Measurements from ENCODE around the gene RAD51D.

The RAD51D gene

GRCh38 chr17:35062308-35062707 lies 57.4 kb downstream of the RAD51D start:
- no peak for DNase-seq (ENCODE audit: low read depth)
- no peak overlapping the region for H3K9ac ChIP-seq (ENCODE audit: low read length)
- peaks cover 18% of the 10 kb centered on the region for H3K4me1 ChIP-seq (ENCODE audit: control insufficient read depth, insufficient read depth, low read length)
- H3K4me3 ChIP-seq (ENCODE audit: low read length) = no peak overlapping the region
- no peaks in the 10 kb centered on the region for H3K36me3 ChIP-seq (ENCODE audit: control insufficient read depth, insufficient read depth, low read length, severe bottlenecking)
- H3K27me3 ChIP-seq (replicated peaks; ENCODE audit: control insufficient read depth, insufficient read depth, low read length) = no peaks in the 10 kb centered on the region
- no peaks in the 10 kb centered on the region for H3K9me3 ChIP-seq (ENCODE audit: control insufficient read depth, low read length)

GRCh38 chr17:35057332-35057915 lies 62.2 kb downstream of the RAD51D start:
- H3K9ac ChIP-seq (ENCODE audit: low read length) = no peak overlapping the region
- DNase-seq (ENCODE audit: low read depth) = no peak
- no peaks in the 10 kb centered on the region for H3K9me3 ChIP-seq (ENCODE audit: control insufficient read depth, low read length)
- no peaks in the 10 kb centered on the region for H3K4me1 ChIP-seq (ENCODE audit: control insufficient read depth, insufficient read depth, low read length)
- H3K27me3 ChIP-seq (replicated peaks; ENCODE audit: control insufficient read depth, insufficient read depth, low read length) = no peaks in the 10 kb centered on the region
- no peak overlapping the region for H3K4me3 ChIP-seq (ENCODE audit: low read length)
- no peaks in the 10 kb centered on the region for H3K36me3 ChIP-seq (ENCODE audit: control insufficient read depth, insufficient read depth, low read length, severe bottlenecking)

GRCh38 chr17:35056013-35056412 lies 63.6 kb downstream of the RAD51D start:
- no peak for DNase-seq (ENCODE audit: low read depth)
- H3K36me3 ChIP-seq (ENCODE audit: control insufficient read depth, insufficient read depth, low read length, severe bottlenecking) = no peaks in the 10 kb centered on the region
- H3K9me3 ChIP-seq (ENCODE audit: control insufficient read depth, low read length) = no peaks in the 10 kb centered on the region
- H3K9ac ChIP-seq (ENCODE audit: low read length) = no peak overlapping the region
- no peak overlapping the region for H3K4me3 ChIP-seq (ENCODE audit: low read length)
- peaks cover 6% of the 10 kb centered on the region for H3K4me1 ChIP-seq (ENCODE audit: control insufficient read depth, insufficient read depth, low read length)
- no peaks in the 10 kb centered on the region for H3K27me3 ChIP-seq (replicated peaks; ENCODE audit: control insufficient read depth, insufficient read depth, low read length)

DNA sequence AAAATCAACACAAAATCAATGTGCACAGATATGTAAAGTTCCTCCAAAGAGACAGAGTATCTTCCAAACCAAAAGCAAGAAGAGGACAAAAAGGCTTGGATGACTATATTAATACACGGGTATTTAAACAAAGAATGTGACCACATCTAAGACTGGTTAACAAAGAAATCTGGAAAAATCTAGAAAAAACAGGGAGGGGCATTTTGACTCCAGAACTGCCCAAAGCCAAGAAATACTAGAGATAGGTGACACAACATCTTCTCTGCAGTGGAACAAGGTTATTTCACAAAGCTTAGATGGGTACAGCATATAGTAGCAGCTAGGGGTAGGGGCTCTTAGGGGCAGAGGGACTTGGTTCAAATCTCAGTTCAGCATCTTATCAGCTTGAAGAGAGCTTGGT lies 66.5 kb downstream of the RAD51D start:
- H3K4me3 ChIP-seq (ENCODE audit: low read length) = no peak overlapping the region
- DNase-seq (ENCODE audit: low read depth) = no peak
- H3K36me3 ChIP-seq (ENCODE audit: control insufficient read depth, insufficient read depth, low read length, severe bottlenecking) = no peaks in the 10 kb centered on the region
- peaks cover 6% of the 10 kb centered on the region for H3K4me1 ChIP-seq (ENCODE audit: control insufficient read depth, insufficient read depth, low read length)
- H3K9ac ChIP-seq (ENCODE audit: low read length) = no peak overlapping the region
- no peaks in the 10 kb centered on the region for H3K9me3 ChIP-seq (ENCODE audit: control insufficient read depth, low read length)
- H3K27me3 ChIP-seq (replicated peaks; ENCODE audit: control insufficient read depth, insufficient read depth, low read length) = no peaks in the 10 kb centered on the region

DNA sequence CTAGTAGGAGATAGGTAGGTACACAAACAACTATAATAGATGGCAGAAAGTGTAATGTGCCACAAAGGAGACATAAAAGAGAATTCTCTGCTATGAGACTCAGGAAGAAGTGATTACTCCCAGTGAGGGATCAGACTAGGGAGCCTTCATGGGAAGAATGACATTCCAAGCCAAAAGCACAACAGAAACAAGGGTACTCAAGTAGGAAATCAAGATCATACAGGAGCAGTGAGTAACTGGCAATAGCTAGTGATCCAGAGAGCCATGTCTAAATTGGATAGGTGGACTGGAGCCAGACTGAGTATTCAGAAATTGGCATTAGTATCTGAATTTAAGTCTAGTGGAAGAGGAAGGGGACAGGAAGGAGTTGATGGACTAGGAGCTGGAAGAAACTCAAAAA lies 66.9 kb downstream of the RAD51D start:
- Histone ChIP-seq H3K9me3 (ENCODE audit: control insufficient read depth, low read length) (no peaks in the 10 kb centered on the region), H3K4me1 (ENCODE audit: control insufficient read depth, insufficient read depth, low read length) (peaks cover 6% of the 10 kb centered on the region), H3K9ac (ENCODE audit: low read length) (no peak overlapping the region), H3K4me3 (ENCODE audit: low read length) (no peak overlapping the region), H3K27me3 (replicated peaks; ENCODE audit: control insufficient read depth, insufficient read depth, low read length) (no peaks in the 10 kb centered on the region), H3K36me3 (ENCODE audit: control insufficient read depth, insufficient read depth, low read length, severe bottlenecking) (no peaks in the 10 kb centered on the region)
- no peak for DNase-seq (ENCODE audit: low read depth)

GRCh38 chr17:35052241-35052610 lies 67.4 kb downstream of the RAD51D start:
- DNase-seq (ENCODE audit: low read depth) = no peak
- Histone ChIP-seq H3K4me1 (ENCODE audit: control insufficient read depth, insufficient read depth, low read length) (peaks cover 6% of the 10 kb centered on the region), H3K4me3 (ENCODE audit: low read length) (no peak overlapping the region), H3K9ac (ENCODE audit: low read length) (no peak overlapping the region), H3K27me3 (replicated peaks; ENCODE audit: control insufficient read depth, insufficient read depth, low read length) (no peaks in the 10 kb centered on the region), H3K9me3 (ENCODE audit: control insufficient read depth, low read length) (no peaks in the 10 kb centered on the region), H3K36me3 (ENCODE audit: control insufficient read depth, insufficient read depth, low read length, severe bottlenecking) (no peaks in the 10 kb centered on the region)

DNA sequence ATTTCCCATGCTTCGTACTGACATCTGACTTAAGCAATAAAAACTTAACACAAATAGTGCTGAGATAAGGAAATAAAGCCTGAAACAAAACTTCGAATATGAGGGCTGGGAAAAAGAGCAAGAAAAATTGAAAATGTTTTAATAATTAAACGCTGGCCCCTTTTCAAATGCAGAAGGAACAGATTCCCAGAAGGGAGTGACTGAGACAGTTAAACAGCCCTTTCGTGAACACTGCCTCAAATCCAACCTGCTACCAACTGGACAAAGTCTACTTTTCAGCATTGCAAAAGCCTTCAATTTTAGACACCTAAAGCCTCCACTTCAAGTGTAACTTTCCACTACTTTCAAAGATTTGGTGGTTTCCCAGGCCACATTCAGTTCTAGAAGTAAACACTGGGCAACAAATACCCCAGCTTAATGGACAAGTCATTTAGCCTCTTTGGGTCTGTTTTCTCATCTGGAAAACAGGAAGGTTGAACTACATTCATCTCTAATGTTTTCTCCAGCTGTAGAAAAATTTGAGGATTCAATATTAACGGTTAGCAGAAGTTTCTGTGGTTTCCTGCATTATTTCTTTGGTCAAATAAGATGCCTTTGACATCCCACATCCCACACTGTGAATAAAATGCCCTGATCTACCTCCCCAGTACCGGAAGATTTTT lies 68.0 kb downstream of the RAD51D start:
- H3K9ac ChIP-seq (ENCODE audit: low read length) = no peak overlapping the region
- DNase-seq (ENCODE audit: low read depth) = no peak
- H3K9me3 ChIP-seq (ENCODE audit: control insufficient read depth, low read length) = no peaks in the 10 kb centered on the region
- no peaks in the 10 kb centered on the region for H3K27me3 ChIP-seq (replicated peaks; ENCODE audit: control insufficient read depth, insufficient read depth, low read length)
- peak overlapping the region; percentile 11 for H3K4me3 ChIP-seq (ENCODE audit: low read length)
- H3K36me3 ChIP-seq (ENCODE audit: control insufficient read depth, insufficient read depth, low read length, severe bottlenecking) = no peaks in the 10 kb centered on the region
- H3K4me1 ChIP-seq (ENCODE audit: control insufficient read depth, insufficient read depth, low read length) = peaks cover 6% of the 10 kb centered on the region

- H3K27me3 ChIP-seq (replicated peaks; ENCODE audit: control insufficient read depth, insufficient read depth, low read length) = no peaks in the 10 kb centered on the region
- H3K36me3 ChIP-seq (ENCODE audit: control insufficient read depth, insufficient read depth, low read length, severe bottlenecking) = no peaks in the 10 kb centered on the region
- peaks cover 11% of the 10 kb centered on the region for H3K4me1 ChIP-seq (ENCODE audit: control insufficient read depth, insufficient read depth, low read length)
- DNase-seq (ENCODE audit: low read depth) = no peak
- peak overlapping the region; percentile 11 for H3K4me3 ChIP-seq (ENCODE audit: low read length)
- H3K9ac ChIP-seq (ENCODE audit: low read length) = no peak overlapping the region
- H3K9me3 ChIP-seq (ENCODE audit: control insufficient read depth, low read length) = no peaks in the 10 kb centered on the region
Measured at GRCh38 chr17:35051183-35051578, 68.5 kb downstream of the RAD51D start.

DNA sequence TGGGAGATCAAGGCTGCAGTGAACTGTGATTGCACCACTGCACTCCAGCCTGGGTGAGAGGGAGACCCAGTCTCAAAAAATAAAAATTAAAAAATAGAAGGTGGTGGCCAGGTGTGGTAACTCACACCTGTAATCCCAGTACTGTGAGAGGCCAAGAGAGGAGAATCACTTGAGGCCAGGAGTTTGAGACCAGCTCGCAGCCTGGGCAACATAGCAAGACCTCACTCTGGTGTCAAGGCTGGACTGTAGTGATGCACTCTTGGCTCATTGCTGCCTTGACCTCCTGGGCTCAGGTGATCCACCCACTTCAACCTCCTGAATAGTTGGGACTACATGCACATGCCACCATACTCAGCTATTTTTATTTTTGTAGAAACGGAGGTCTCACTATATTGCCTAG lies 69.5 kb downstream of the RAD51D start:
- H3K9me3 ChIP-seq (ENCODE audit: control insufficient read depth, low read length) = no peaks in the 10 kb centered on the region
- no peak overlapping the region for H3K4me3 ChIP-seq (ENCODE audit: low read length)
- H3K36me3 ChIP-seq (ENCODE audit: control insufficient read depth, insufficient read depth, low read length, severe bottlenecking) = no peaks in the 10 kb centered on the region
- DNase-seq (ENCODE audit: low read depth) = no peak
- peaks cover 11% of the 10 kb centered on the region for H3K4me1 ChIP-seq (ENCODE audit: control insufficient read depth, insufficient read depth, low read length)
- no peak overlapping the region for H3K9ac ChIP-seq (ENCODE audit: low read length)
- H3K27me3 ChIP-seq (replicated peaks; ENCODE audit: control insufficient read depth, insufficient read depth, low read length) = no peaks in the 10 kb centered on the region

GRCh38 chr17:35048685-35049379 lies 70.8 kb downstream of the RAD51D start:
- H3K4me3 ChIP-seq (ENCODE audit: low read length) = no peak overlapping the region
- peaks cover 11% of the 10 kb centered on the region for H3K4me1 ChIP-seq (ENCODE audit: control insufficient read depth, insufficient read depth, low read length)
- no peaks in the 10 kb centered on the region for H3K27me3 ChIP-seq (replicated peaks; ENCODE audit: control insufficient read depth, insufficient read depth, low read length)
- H3K9me3 ChIP-seq (ENCODE audit: control insufficient read depth, low read length) = no peaks in the 10 kb centered on the region
- no peaks in the 10 kb centered on the region for H3K36me3 ChIP-seq (ENCODE audit: control insufficient read depth, insufficient read depth, low read length, severe bottlenecking)
- DNase-seq (ENCODE audit: low read depth) = no peak
- no peak overlapping the region for H3K9ac ChIP-seq (ENCODE audit: low read length)

DNA sequence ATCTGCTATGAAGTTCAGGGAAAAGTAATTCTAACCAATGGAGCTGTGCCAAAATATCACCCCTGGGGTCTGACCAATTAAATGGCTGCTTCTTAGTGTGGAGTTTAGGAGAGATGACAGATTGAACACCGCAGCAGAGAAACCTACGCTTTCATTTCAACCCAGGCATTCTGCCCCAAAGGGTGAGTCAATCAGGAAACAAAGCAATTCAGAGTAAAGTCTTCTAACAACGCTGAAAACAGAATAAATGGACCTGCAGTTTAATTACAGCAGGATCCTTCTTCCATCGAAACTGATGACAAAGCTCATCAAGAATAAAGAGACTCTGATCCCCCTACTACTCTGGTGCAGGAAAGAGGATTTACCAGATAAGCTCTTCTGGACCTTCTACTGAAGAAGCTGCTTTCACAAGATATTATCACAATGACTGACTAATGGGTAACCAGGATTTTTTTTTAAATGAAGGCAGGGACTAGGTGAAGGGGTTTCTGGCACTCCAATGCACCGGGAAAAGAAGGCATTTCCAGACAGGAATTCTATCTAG lies 72.8 kb downstream of the RAD51D start:
- Histone ChIP-seq H3K4me3 (ENCODE audit: low read length) (no peak overlapping the region), H3K27me3 (replicated peaks; ENCODE audit: control insufficient read depth, insufficient read depth, low read length) (no peaks in the 10 kb centered on the region), H3K9me3 (ENCODE audit: control insufficient read depth, low read length) (no peaks in the 10 kb centered on the region), H3K36me3 (ENCODE audit: control insufficient read depth, insufficient read depth, low read length, severe bottlenecking) (no peaks in the 10 kb centered on the region), H3K9ac (ENCODE audit: low read length) (no peak overlapping the region), H3K4me1 (ENCODE audit: control insufficient read depth, insufficient read depth, low read length) (peaks cover 11% of the 10 kb centered on the region)
- DNase-seq (ENCODE audit: low read depth) = no peak

All from adipocyte (in vitro differentiated cells).